ENCODE results near the gene TRIM67.

Gene TRIM67

GRCh38 chr1:231236208-231236591 lies 74.3 kb downstream of the TRIM67 start:
- no peak for DNase-seq

- DNase-seq: no peak
These were observed 75.1 kb downstream of the TRIM67 start for GRCh38 chr1:231236938-231237337.

GRCh38 chr1:231238298-231238697 lies 76.4 kb downstream of the TRIM67 start:
- DNase-seq: no peak

GRCh38 chr1:231240531-231240882 lies 78.6 kb downstream of the TRIM67 start:
- no peak for DNase-seq

- peak; percentile 87 for DNase-seq
These were observed 79.3 kb downstream of the TRIM67 start, which contains the start of gene GNPAT for GRCh38 chr1:231240883-231241735. TSS of gene GNPAT (plus strand) at chr1:231241212. CDS start at chr1:231241379, 167 bp downstream.

- DNase-seq: peak; percentile 19
These were observed 79.9 kb downstream of the TRIM67 start for GRCh38 chr1:231241750-231242149.

GRCh38 chr1:231242516-231243198 lies 80.8 kb downstream of the TRIM67 start:
- DNase-seq: peak; percentile 5

- DNase-seq: peak; percentile 12
These were observed 86.9 kb downstream of the TRIM67 start for GRCh38 chr1:231248778-231249177.

GRCh38 chr1:231252336-231252735 lies 90.5 kb downstream of the TRIM67 start:
- DNase-seq: no peak

- DNase-seq: no peak
These were observed 98.5 kb downstream of the TRIM67 start for GRCh38 chr1:231260351-231260750.

GRCh38 chr1:231264642-231265041 lies 102.8 kb downstream of the TRIM67 start:
- DNase-seq: no peak

GRCh38 chr1:231265379-231265778 lies 103.5 kb downstream of the TRIM67 start:
- no peak for DNase-seq

GRCh38 chr1:231266811-231267322 lies 105.0 kb downstream of the TRIM67 start:
- DNase-seq: no peak
